ENCODE data around the gene NOTCH2. TPM values are rescaled to one million over a fixed set of nuclear protein-coding genes. Genes with fewer than 3 reads are reported as not detected.

NOTCH2 gene
- total RNA-seq, 1 experiment from 2014 or later: 106 TPM

DNA sequence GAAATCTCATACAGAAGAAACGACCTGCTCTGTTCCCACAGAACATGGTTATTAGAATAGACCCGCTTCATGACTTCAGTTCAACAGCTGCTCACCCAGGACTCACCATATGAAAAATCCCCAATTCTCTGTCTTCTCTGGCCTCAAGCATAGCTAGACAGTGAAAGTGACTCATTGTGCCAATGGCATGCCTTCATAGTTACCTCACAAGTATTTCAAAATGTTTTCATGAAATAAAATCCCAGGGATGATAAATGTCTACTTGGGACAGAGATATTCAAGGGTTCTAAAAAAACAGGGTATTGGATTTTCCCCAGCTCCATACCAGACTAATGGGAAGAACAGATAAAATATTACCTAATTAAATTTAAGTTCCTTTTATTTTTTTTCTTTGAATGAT lies 82.3 kb downstream of the NOTCH2 start:
- Histone ChIP-seq H2AFZ (no peak overlapping the region), H3K9me3 (ENCODE audit: insufficient read depth, low read depth) (no peaks in the 10 kb centered on the region), H3K36me3 (ENCODE audit: low read depth) (peaks cover 17% of the 10 kb centered on the region; the same call in 1 of the 2 replicates), H3K27me3 (ENCODE audit: insufficient read depth, low read depth) (no peaks in the 10 kb centered on the region), H3K79me2 (ENCODE audit: low read depth) (0 out of 2 replicates have a peak, but pooled peaks cover 3% of the 10 kb centered on the region), H3K4me1 (replicated peaks; ENCODE audit: insufficient read depth) (peaks cover 25% of the 10 kb centered on the region), H3F3A (ENCODE audit: insufficient read depth, low read depth) (peaks cover 7% of the 10 kb centered on the region; the same call in 1 of the 2 replicates), H3K4me2 (no peak overlapping the region), H3K9me2 (ENCODE audit: insufficient read depth) (peaks cover 3% of the 10 kb centered on the region; the same call in 1 of the 2 replicates), H4K20me1 (ENCODE audit: insufficient read depth) (no peaks in the 10 kb centered on the region), H3K4me3 (no peak overlapping the region), H3K27ac (0 out of 2 replicates have a peak overlapping the region, but pooled peaks have one; percentile 19)
- intact Hi-C loops (cut with micrococcal nuclease; ENCODE audit: unreplicated experiment): no loop called here
- TF ChIP-seq EZH2 (IDR thresholded peaks at IDR 0.05; ENCODE audit: low read depth): no peak
- TF ChIP-seq, protein P1, sequence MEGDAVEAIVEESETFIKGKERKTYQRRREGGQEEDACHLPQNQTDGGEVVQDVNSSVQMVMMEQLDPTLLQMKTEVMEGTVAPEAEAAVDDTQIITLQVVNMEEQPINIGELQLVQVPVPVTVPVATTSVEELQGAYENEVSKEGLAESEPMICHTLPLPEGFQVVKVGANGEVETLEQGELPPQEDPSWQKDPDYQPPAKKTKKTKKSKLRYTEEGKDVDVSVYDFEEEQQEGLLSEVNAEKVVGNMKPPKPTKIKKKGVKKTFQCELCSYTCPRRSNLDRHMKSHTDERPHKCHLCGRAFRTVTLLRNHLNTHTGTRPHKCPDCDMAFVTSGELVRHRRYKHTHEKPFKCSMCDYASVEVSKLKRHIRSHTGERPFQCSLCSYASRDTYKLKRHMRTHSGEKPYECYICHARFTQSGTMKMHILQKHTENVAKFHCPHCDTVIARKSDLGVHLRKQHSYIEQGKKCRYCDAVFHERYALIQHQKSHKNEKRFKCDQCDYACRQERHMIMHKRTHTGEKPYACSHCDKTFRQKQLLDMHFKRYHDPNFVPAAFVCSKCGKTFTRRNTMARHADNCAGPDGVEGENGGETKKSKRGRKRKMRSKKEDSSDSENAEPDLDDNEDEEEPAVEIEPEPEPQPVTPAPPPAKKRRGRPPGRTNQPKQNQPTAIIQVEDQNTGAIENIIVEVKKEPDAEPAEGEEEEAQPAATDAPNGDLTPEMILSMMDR (conservative IDR thresholded peaks at IDR 0.05): no peak
- ChIA-PET POLR2A (ENCODE audit: unreplicated experiment) (no interaction called here), CTCF (no interaction called here)
- DNase-seq: peak; percentile 7 to 76
- BruUV-seq (replicated peaks): no TSS peak

DNA sequence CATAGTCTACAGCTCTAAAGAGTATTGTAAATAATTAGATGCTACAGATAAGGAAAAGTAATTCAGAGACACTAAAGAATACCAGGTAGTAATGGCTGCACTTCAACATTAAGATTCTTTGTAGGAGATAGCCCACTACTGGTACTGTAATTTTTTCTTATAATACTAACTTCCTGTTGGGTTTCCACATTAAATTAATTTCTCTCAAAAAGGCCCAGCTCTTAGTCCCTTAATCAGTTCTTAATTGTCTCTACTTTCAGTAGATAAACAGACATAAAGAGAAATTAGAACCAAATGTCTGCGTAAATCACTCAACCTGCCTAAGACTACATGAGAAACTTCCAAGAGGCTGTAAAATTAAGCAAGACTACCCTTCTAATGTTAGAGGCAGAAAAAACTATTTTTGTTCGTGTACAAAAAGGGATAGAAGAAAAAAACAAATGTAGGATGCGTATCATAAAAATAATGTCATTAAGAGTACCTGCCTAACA lies 83.4 kb downstream of the NOTCH2 start:
- Histone ChIP-seq H3K4me3 (no peak overlapping the region), H3K4me2 (no peak overlapping the region), H3K79me2 (ENCODE audit: low read depth) (0 out of 2 replicates have a peak, but pooled peaks cover 3% of the 10 kb centered on the region), H3K27me3 (ENCODE audit: insufficient read depth, low read depth) (no peaks in the 10 kb centered on the region), H3K36me3 (ENCODE audit: low read depth) (peaks cover 17% of the 10 kb centered on the region; the same call in 1 of the 2 replicates), H3K9me2 (ENCODE audit: insufficient read depth) (peaks cover 3% of the 10 kb centered on the region; the same call in 1 of the 2 replicates), H4K20me1 (ENCODE audit: insufficient read depth) (no peaks in the 10 kb centered on the region), H2AFZ (no peak overlapping the region), H3K4me1 (replicated peaks; ENCODE audit: insufficient read depth) (peaks cover 25% of the 10 kb centered on the region), H3F3A (ENCODE audit: insufficient read depth, low read depth) (peaks cover 7% of the 10 kb centered on the region; the same call in 1 of the 2 replicates), H3K9me3 (ENCODE audit: insufficient read depth, low read depth) (no peaks in the 10 kb centered on the region), H3K27ac (no peak overlapping the region)
- ChIA-PET POLR2A (ENCODE audit: unreplicated experiment) (no interaction called here), CTCF (no interaction called here)
- TF ChIP-seq EZH2 (IDR thresholded peaks at IDR 0.05; ENCODE audit: low read depth): no peak
- TF ChIP-seq, protein P1 (conservative IDR thresholded peaks at IDR 0.05): no peak
- intact Hi-C loops (cut with micrococcal nuclease; ENCODE audit: unreplicated experiment): no loop called here
- BruUV-seq (replicated peaks): no TSS peak
- DNase-seq: no peak

DNA sequence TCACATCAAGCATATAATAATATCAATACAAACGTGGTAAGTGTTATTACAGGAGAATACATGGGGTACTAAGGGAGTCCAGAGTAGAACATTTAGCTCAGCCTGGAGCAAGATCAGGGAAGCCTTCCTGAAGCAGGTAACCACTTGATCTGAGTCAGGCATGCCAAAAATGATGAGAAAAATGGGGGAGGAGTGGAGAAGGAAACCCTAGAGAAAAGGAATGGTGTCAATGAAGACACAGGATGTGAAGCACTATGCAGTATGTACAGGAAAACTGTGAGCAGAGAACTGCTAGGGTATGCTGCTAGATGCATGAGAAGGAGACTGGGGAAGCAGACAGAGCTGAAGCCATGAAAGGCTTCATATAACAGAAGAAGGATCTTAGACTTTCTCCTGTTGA lies 84.7 kb downstream of the NOTCH2 start:
- Histone ChIP-seq H3K4me1 (replicated peaks; ENCODE audit: insufficient read depth) (peaks cover 25% of the 10 kb centered on the region), H3K27ac (no peak overlapping the region), H3F3A (ENCODE audit: insufficient read depth, low read depth) (peaks cover 7% of the 10 kb centered on the region; the same call in 1 of the 2 replicates), H4K20me1 (ENCODE audit: insufficient read depth) (no peaks in the 10 kb centered on the region), H3K9me2 (ENCODE audit: insufficient read depth) (peaks cover 3% of the 10 kb centered on the region; the same call in 1 of the 2 replicates), H3K4me2 (no peak overlapping the region), H3K4me3 (no peak overlapping the region), H3K79me2 (ENCODE audit: low read depth) (0 out of 2 replicates have a peak, but pooled peaks cover 3% of the 10 kb centered on the region), H3K27me3 (ENCODE audit: insufficient read depth, low read depth) (no peaks in the 10 kb centered on the region), H3K36me3 (ENCODE audit: low read depth) (peaks cover 17% of the 10 kb centered on the region; the same call in 1 of the 2 replicates), H3K9me3 (ENCODE audit: insufficient read depth, low read depth) (no peaks in the 10 kb centered on the region), H2AFZ (no peak overlapping the region)
- TF ChIP-seq, protein P1 (conservative IDR thresholded peaks at IDR 0.05): no peak
- TF ChIP-seq EZH2 (IDR thresholded peaks at IDR 0.05; ENCODE audit: low read depth): no peak
- POLR2A ChIA-PET (ENCODE audit: unreplicated experiment): no interaction called here
- intact Hi-C loops (cut with micrococcal nuclease; ENCODE audit: unreplicated experiment): no loop called here
- BruUV-seq (replicated peaks): no TSS peak
- DNase-seq: no peak
- CTCF ChIA-PET: no interaction called here

Data from PC-9 (cell line).